NCI-H2081 treated with DMSO at 0.1 percent for 48 hours (cell line): Measurements from ENCODE around the gene TTC6.
A peak's percentile ranks its signal among the peaks of the same experiment; 100 is the strongest.

Experiments
- DNase-seq: peaks from one replicate; lab custom pipeline; 2025; lab: John Stamatoyannopoulos, UW

The TTC6 gene

GRCh38 chr14:37597914-37598746 is 2.7 kb downstream of the TTC6 start:
- DNase-seq = no peak

- DNase-seq = no peak
Observed at GRCh38 chr14:37598747-37599506, 3.5 kb downstream of the TTC6 start.

- DNase-seq = peak; percentile 74
Observed at GRCh38 chr14:37599507-37600368, 4.3 kb downstream of the TTC6 start.

GRCh38 chr14:37600880-37601741 is 5.7 kb downstream of the TTC6 start:
- DNase-seq = no peak

GRCh38 chr14:37601865-37602264 is 6.4 kb downstream of the TTC6 start:
- no peak for DNase-seq

- DNase-seq = no peak
Observed at GRCh38 chr14:37602605-37603453, 7.4 kb downstream of the TTC6 start.

- DNase-seq = no peak
Observed at GRCh38 chr14:37603688-37604251, 8.3 kb downstream of the TTC6 start.

GRCh38 chr14:37606678-37607077 is 11.2 kb downstream of the TTC6 start:
- DNase-seq = no peak

- DNase-seq = no peak
Observed at GRCh38 chr14:37608649-37609048, 13.2 kb downstream of the TTC6 start.

GRCh38 chr14:37610945-37611523 is 15.6 kb downstream of the TTC6 start:
- no peak for DNase-seq

- DNase-seq = no peak
Observed at GRCh38 chr14:37615582-37616289, 20.3 kb downstream of the TTC6 start.

GRCh38 chr14:37616853-37617252 is 21.4 kb downstream of the TTC6 start:
- DNase-seq = no peak

- no peak for DNase-seq
Observed at GRCh38 chr14:37617864-37618365, 22.5 kb downstream of the TTC6 start.

- no peak for DNase-seq
Observed at GRCh38 chr14:37618498-37619028, 23.1 kb downstream of the TTC6 start.

- DNase-seq = no peak
Observed at GRCh38 chr14:37620856-37621255, 25.4 kb downstream of the TTC6 start.

- no peak for DNase-seq
Observed at GRCh38 chr14:37622231-37622923, 26.9 kb downstream of the TTC6 start.

GRCh38 chr14:37623426-37623951 is 28.1 kb downstream of the TTC6 start:
- DNase-seq = no peak

GRCh38 chr14:37623971-37624370 is 28.5 kb downstream of the TTC6 start:
- DNase-seq = no peak
